Peyer's patch (tissue), 4 donors: Measurements from ENCODE around the gene POLR2L. TPM values are rescaled to one million over a fixed set of nuclear protein-coding genes. Genes with fewer than 3 reads are reported as not detected.

Experiments
- DNase-seq, 3 donors: peaks; one replicate each; pipeline ENCODE4 v3.0.0-alpha.2; 2017 to 2019
- H3K27ac ChIP-seq, 4 donors: fragments of 200-600 bp; sonication (generic); one replicate each; pipeline ENCODE4 v1.5.1; 2016 to 2019
- H3K27me3 ChIP-seq, 2 donors: fragments of 200-600 bp; sonication (generic); one replicate each; pipeline ENCODE4 v1.5.1; 2019
- H3K36me3 ChIP-seq, 3 donors: fragments of 200-600 bp; sonication (generic); one replicate each; pipeline ENCODE4 v1.5.1; 2016 to 2019
- H3K4me1 ChIP-seq, 4 donors: fragments of 200-600 bp; sonication (generic); one replicate each; pipeline ENCODE4 v1.5.1; 2016 to 2019
- H3K4me3 ChIP-seq, 4 donors: fragments of 200-600 bp; sonication (generic); 1 replicate in 3 of 4; 2 replicates in 1 of 4; pipeline ENCODE4 v1.5.1; 2016 to 2019; ENCODE audit warnings: mild to moderate bottlenecking in 1 of 4
- H3K9me3 ChIP-seq, 4 donors: fragments of 200-600 bp; sonication (generic); one replicate each; pipeline ENCODE4 v1.5.1; 2016 to 2019; ENCODE audit warnings: mild to moderate bottlenecking in 1 of 4
- POLR2A ChIP-seq, 2 donors: fragments of 450-650 bp; IDR thresholded peaks; one replicate each; pipeline ENCODE4 v1.5.1; 2017; ENCODE audit warnings: antibody characterized with exemption in 2 of 2, mild to moderate bottlenecking in 2 of 2, moderate library complexity in 2 of 2
- total RNA-seq, 4 donors: library from RNA; depleted of rRNA; stranded (reverse); fragments of >200 nt; gene quantifications; one replicate each; pipeline ENCODE4 v1.1.0, GENCODE V29; 2016
- TF ChIP-seq, protein P1 (sequence below), 6 experiments: fragments of 450-650 bp in 4 of 6; fragments of 200-600 bp in 2 of 6; sonication (generic) in 1 of 6; IDR thresholded peaks; one replicate each; pipeline ENCODE4 v1.5.1; 2017 to 2019; ENCODE audit warnings: antibody characterized with exemption in 6 of 6, mild to moderate bottlenecking in 3 of 6, moderate library complexity in 1 of 6

POLR2L gene
- total RNA-seq, 4 donors from 2014 or later = 37.8 to 67.1 (median 44.8) TPM

GRCh38 chr11:888310-889212, 46.2 kb upstream of the POLR2L start:
- no peaks in the 10 kb centered on the region for H3K4me1 ChIP-seq
- no peaks in the 10 kb centered on the region for H3K27me3 ChIP-seq
- TF ChIP-seq, protein P1, sequence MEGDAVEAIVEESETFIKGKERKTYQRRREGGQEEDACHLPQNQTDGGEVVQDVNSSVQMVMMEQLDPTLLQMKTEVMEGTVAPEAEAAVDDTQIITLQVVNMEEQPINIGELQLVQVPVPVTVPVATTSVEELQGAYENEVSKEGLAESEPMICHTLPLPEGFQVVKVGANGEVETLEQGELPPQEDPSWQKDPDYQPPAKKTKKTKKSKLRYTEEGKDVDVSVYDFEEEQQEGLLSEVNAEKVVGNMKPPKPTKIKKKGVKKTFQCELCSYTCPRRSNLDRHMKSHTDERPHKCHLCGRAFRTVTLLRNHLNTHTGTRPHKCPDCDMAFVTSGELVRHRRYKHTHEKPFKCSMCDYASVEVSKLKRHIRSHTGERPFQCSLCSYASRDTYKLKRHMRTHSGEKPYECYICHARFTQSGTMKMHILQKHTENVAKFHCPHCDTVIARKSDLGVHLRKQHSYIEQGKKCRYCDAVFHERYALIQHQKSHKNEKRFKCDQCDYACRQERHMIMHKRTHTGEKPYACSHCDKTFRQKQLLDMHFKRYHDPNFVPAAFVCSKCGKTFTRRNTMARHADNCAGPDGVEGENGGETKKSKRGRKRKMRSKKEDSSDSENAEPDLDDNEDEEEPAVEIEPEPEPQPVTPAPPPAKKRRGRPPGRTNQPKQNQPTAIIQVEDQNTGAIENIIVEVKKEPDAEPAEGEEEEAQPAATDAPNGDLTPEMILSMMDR (IDR thresholded peaks at IDR 0.05) = no peak
- no peak for TF ChIP-seq POLR2A (IDR thresholded peaks at IDR 0.05)
- H3K4me3 ChIP-seq = no peak overlapping the region
- no peak overlapping the region for H3K27ac ChIP-seq
- DNase-seq = no peak
- H3K36me3 ChIP-seq = peaks cover 0 to 10% (median 0%) of the 10 kb centered on the region in 3 donors
- H3K9me3 ChIP-seq = no peaks in the 10 kb centered on the region

GRCh38 chr11:887589-887988, 45.3 kb upstream of the POLR2L start:
- Histone ChIP-seq H3K36me3 (peaks cover 0 to 10% (median 0%) of the 10 kb centered on the region in 3 donors), H3K4me1 (no peaks in the 10 kb centered on the region), H3K9me3 (no peaks in the 10 kb centered on the region), H3K27ac (no peak overlapping the region), H3K4me3 (no peak overlapping the region), H3K27me3 (no peaks in the 10 kb centered on the region)
- DNase-seq = no peak
- TF ChIP-seq POLR2A (IDR thresholded peaks at IDR 0.05) = no peak
- TF ChIP-seq, protein P1 (IDR thresholded peaks at IDR 0.05) = no peak

- H3K4me3 ChIP-seq = no peak overlapping the region
- TF ChIP-seq POLR2A (IDR thresholded peaks at IDR 0.05) = no peak
- TF ChIP-seq, protein P1 (IDR thresholded peaks at IDR 0.05) = no peak
- H3K9me3 ChIP-seq = no peaks in the 10 kb centered on the region
- DNase-seq = no peak
- H3K27me3 ChIP-seq = no peaks in the 10 kb centered on the region
- no peak overlapping the region for H3K27ac ChIP-seq
- H3K36me3 ChIP-seq = peaks cover 0 to 10% (median 0%) of the 10 kb centered on the region in 3 donors
- no peaks in the 10 kb centered on the region for H3K4me1 ChIP-seq
Observed at GRCh38 chr11:886568-886967, 44.2 kb upstream of the POLR2L start.

- no peak overlapping the region for H3K27ac ChIP-seq
- no peaks in the 10 kb centered on the region for H3K4me1 ChIP-seq
- H3K4me3 ChIP-seq = no peak overlapping the region
- H3K36me3 ChIP-seq = peaks cover 0 to 10% (median 0%) of the 10 kb centered on the region in 3 donors
- no peaks in the 10 kb centered on the region for H3K9me3 ChIP-seq
- H3K27me3 ChIP-seq = no peaks in the 10 kb centered on the region
- TF ChIP-seq POLR2A (IDR thresholded peaks at IDR 0.05) = no peak
- TF ChIP-seq, protein P1 (IDR thresholded peaks at IDR 0.05) = no peak
- no peak for DNase-seq
Observed at GRCh38 chr11:884578-885070, 42.3 kb upstream of the POLR2L start.

GRCh38 chr11:883527-883926, 41.2 kb upstream of the POLR2L start:
- Histone ChIP-seq H3K4me1 (no peaks in the 10 kb centered on the region), H3K9me3 (no peaks in the 10 kb centered on the region), H3K36me3 (peaks cover 0 to 9% (median 0%) of the 10 kb centered on the region in 3 donors)

DNA sequence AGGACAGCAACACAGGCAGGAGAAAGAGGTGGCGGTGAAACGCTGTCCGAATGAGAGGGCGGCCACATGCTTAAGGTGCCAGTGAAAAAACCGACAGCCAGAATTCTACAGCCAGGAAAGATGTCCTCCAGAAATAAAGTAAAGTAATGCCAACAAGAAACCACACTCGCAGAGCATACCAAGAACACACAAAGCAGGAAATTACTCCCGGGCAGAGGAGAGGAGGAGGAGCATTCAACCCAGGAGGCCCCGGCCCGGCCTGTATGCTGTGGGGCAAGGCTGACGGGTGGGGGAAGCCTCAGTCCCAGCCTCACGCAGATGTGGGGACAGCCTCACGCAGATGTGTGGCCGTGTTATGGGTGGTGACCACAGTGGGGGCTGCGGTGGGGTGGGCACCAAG, 40.3 kb upstream of the POLR2L start:
- no peak for TF ChIP-seq POLR2A (IDR thresholded peaks at IDR 0.05)
- TF ChIP-seq, protein P1 (IDR thresholded peaks at IDR 0.05) = no peak
- no peaks in the 10 kb centered on the region for H3K4me1 ChIP-seq
- no peak overlapping the region for H3K27ac ChIP-seq
- DNase-seq = no peak
- no peaks in the 10 kb centered on the region for H3K27me3 ChIP-seq
- no peaks in the 10 kb centered on the region for H3K9me3 ChIP-seq
- H3K36me3 ChIP-seq = no peaks in the 10 kb centered on the region
- no peak overlapping the region for H3K4me3 ChIP-seq

More at GRCh38 chr11:883527-883926, 41.2 kb upstream of the POLR2L start:
- no peak overlapping the region for H3K27ac ChIP-seq
- no peaks in the 10 kb centered on the region for H3K27me3 ChIP-seq
- H3K4me3 ChIP-seq = no peak overlapping the region
- DNase-seq = no peak
- TF ChIP-seq POLR2A (IDR thresholded peaks at IDR 0.05) = no peak
